Heart left ventricle (tissue), 13 donors: Measurements from ENCODE around the gene THSD4.

Experiments
- POLR2A ChIP-seq, 2 donors: fragments of 450-650 bp; IDR thresholded peaks; one replicate each; pipeline ENCODE4 v1.6.1; 2017; ENCODE audit warnings: antibody characterized with exemption in 2 of 2, mild to moderate bottlenecking in 2 of 2, moderate library complexity in 2 of 2
- TF ChIP-seq, protein P1 (sequence below), 12 donors: fragments of 200-600 bp; sonication (generic) in 4 of 12; IDR thresholded peaks; one replicate each; pipeline versions ENCODE4 v1.5.0 to v1.8.0; 2018 to 2022; ENCODE audit warnings: antibody characterized with exemption in 12 of 12, mild to moderate bottlenecking in 5 of 12
- donor health status: ischemic (EF 13 %, LVEDD 7.1; RV severe dilation, severe dysfunction).
- donor health status: DM: no; HTN: yes; CAD: no.
- donor health status: DM: no; HTN: no; CAD: no.
- donor health status: ischemic (EF 25% LVEDD 6.9; RV normal size, moderate dysfunction).
- donor health status: ischemic (EF 25% LVEDD 5.7; RV mildly dilated, moderate dysfunction).
- donor health status: ischemic (EF 35%, LVEDD 5.7; RV mildly dilated, moderate dysfunction).
- donor health status: nonischemic (EF 11% LVEDD 7.7; RV severe dilation, severe dysfunction).
- donor health status: DM: yes; HTN: yes; CAD: no.
- donor health status: PGD.
- donor health status: ischemic (EF 29% LVEDD 5.4; RV normal size, mild dysfunction).
- donor health status: nonischemic (EF 23%, LVEDD 6.1; RV moderate dilation, normal function).

DNA sequence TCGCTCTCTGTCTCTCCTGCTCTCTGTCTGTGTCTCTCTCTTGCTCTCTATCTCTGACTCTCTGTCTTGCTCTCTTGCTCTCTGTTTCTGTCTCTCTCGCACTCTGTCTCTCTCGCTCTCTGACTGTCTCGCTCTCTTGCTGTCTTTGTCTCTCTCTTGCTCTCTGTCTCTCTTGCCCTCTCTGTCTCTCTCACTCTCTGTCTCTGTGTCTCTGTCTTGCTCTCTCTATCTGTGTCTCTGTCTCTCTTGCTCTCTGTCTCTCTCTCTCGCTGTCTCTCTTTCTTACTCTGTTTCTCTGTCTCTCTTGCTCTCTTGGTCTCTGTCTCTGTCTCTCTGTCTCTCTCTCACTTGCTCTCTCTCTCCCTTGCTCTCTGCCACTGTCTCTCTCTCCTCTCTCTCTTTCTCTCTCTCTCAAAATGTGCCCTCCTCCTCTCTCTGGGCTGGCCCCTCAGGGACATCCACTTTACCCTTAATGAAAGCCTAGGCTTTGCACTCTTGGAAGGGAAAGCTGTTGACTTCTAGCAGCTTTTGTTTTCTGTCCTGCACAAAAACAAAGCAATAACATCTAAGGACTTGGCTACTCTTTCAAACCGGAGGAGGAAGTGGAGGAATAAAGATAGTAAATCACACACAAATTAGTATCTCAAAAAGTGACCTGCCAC is 621.1 kb downstream of the THSD4 start:
- TF ChIP-seq, protein P1, sequence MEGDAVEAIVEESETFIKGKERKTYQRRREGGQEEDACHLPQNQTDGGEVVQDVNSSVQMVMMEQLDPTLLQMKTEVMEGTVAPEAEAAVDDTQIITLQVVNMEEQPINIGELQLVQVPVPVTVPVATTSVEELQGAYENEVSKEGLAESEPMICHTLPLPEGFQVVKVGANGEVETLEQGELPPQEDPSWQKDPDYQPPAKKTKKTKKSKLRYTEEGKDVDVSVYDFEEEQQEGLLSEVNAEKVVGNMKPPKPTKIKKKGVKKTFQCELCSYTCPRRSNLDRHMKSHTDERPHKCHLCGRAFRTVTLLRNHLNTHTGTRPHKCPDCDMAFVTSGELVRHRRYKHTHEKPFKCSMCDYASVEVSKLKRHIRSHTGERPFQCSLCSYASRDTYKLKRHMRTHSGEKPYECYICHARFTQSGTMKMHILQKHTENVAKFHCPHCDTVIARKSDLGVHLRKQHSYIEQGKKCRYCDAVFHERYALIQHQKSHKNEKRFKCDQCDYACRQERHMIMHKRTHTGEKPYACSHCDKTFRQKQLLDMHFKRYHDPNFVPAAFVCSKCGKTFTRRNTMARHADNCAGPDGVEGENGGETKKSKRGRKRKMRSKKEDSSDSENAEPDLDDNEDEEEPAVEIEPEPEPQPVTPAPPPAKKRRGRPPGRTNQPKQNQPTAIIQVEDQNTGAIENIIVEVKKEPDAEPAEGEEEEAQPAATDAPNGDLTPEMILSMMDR (IDR thresholded peaks at IDR 0.05) = no peak
- no peak for TF ChIP-seq POLR2A (IDR thresholded peaks at IDR 0.05)
